Omental fat pad (tissue), 4 donors: ENCODE results near the gene EMP1. TPM values are rescaled to one million over a fixed set of nuclear protein-coding genes. Genes with fewer than 3 reads are reported as not detected.

ENCODE experiments used
- ATAC-seq: fragments of 150-250 bp; one replicate; pipeline ENCODE4 v1.9.1; 2016; ENCODE audit warnings: mild to moderate bottlenecking, moderate library complexity; ENCODE audit not compliant: low FRiP score
- DNase-seq: peaks from one replicate; pipeline ENCODE4 v3.0.0-alpha.2; 2019; ENCODE audit warnings: low spot score
- CTCF ChIP-seq, 3 donors: fragments of 450-650 bp; IDR thresholded peaks; one replicate each; pipeline ENCODE4 v1.5.1; 2016 to 2017; ENCODE audit warnings: antibody characterized with exemption in 3 of 3, mild to moderate bottlenecking in 3 of 3, moderate library complexity in 2 of 3
- total RNA-seq, 4 donors: library from RNA; depleted of rRNA; stranded (reverse); fragments of >200 nt; gene quantifications; one replicate each; pipeline ENCODE4 v1.1.0, GENCODE V29; 2016

EMP1 gene
- total RNA-seq, 4 donors from 2014 or later: 687 to 4,689 (median 1,133) TPM

GRCh38 chr12:13268581-13268980 is 72.1 kb downstream of the EMP1 start:
- TF ChIP-seq CTCF (IDR thresholded peaks at IDR 0.05): no peak
- ATAC-seq: no peak
- DNase-seq: no peak

Other genes starting within 250 kb of the EMP1 start
- gene GPRC5D, start 244.6 kb upstream of the EMP1 start, total RNA-seq: not detected
- 10 to 100 TPM; 44.5 to 78.0 (median 49.0) TPM for gene HEBP1, start 196.5 kb upstream of the EMP1 start, total RNA-seq
- gene FAM234B, start 152.3 kb upstream of the EMP1 start, total RNA-seq: 10 to 100 TPM in 1 of 4 donors, 1 to 10 TPM in 3; 6.3 to 14.2 (median 7.5) TPM
- under 1 TPM in 1 of 4 donors, not detected in 3; 0.56 TPM for gene GSG1, start 93.1 kb upstream of the EMP1 start, total RNA-seq